ENCODE results near the gene ACSM6. TPM values are rescaled to one million over a fixed set of nuclear protein-coding genes. Genes with fewer than 3 reads are reported as not detected.

Gene ACSM6
- total RNA-seq, 2 experiments from 2014 or later, result not detected

- Mint-ChIP-seq H3K4me1 (ENCODE audit: low read depth) (no peaks in the 10 kb centered on the region), H3K27ac (no peak overlapping the region), H3K9me3 (no peaks in the 10 kb centered on the region), H3K36me3 (ENCODE audit: low read depth) (no peaks in the 10 kb centered on the region), H3K4me3 (no peak overlapping the region), H3K27me3 (peaks cover 15% of the 10 kb centered on the region)
- Histone ChIP-seq H3K4me1 (ENCODE audit: insufficient read depth, low read length) (no peaks in the 10 kb centered on the region), H3K4me3 (ENCODE audit: low read length) (no peak overlapping the region), H3K9me3 (ENCODE audit: control insufficient read depth in 1 of 2, insufficient read depth in 1 of 2, low read length in 2 of 2) (peaks cover 0 to 3% of the 10 kb centered on the region in 2 experiments), H3K27me3 (ENCODE audit: control insufficient read depth in 1 of 2, insufficient read depth in 2 of 2, low read length in 2 of 2) (no peaks in the 10 kb centered on the region), H3K27ac (ENCODE audit: low read depth in 1 of 2, low read length in 2 of 2) (no peak overlapping the region), H3K36me3 (ENCODE audit: insufficient read depth, low read length) (no peaks in the 10 kb centered on the region)
- ChIA-PET CTCF (no interaction called here), POLR2A (no interaction called here)
- DNase-seq, result no peak
- no peak for TF ChIP-seq CTCF (IDR thresholded peaks at IDR 0.05)
- intact Hi-C loops (cut with DNase I, micrococcal nuclease), result no loop called here
- ATAC-seq (ENCODE audit: poor library complexity), result no peak
Measured at GRCh38 chr10:95256268-95256667, 62.2 kb downstream of the ACSM6 start.

- no peaks in the 10 kb centered on the region for H3K36me3 ChIP-seq (ENCODE audit: insufficient read depth, low read length)
- no peak for TF ChIP-seq CTCF (IDR thresholded peaks at IDR 0.05)
- H3K27ac ChIP-seq (ENCODE audit: low read depth in 1 of 2, low read length in 2 of 2), result no peak overlapping the region
- ATAC-seq (ENCODE audit: poor library complexity) (no peak), DNase-seq (no peak)
- no peak overlapping the region for H3K4me3 ChIP-seq (ENCODE audit: low read length)
- POLR2A ChIA-PET, result no interaction called here
- peaks cover 0 to 3% of the 10 kb centered on the region in 2 experiments for H3K9me3 ChIP-seq (ENCODE audit: control insufficient read depth in 1 of 2, insufficient read depth in 1 of 2, low read length in 2 of 2)
- Mint-ChIP-seq H3K36me3 (ENCODE audit: low read depth) (no peaks in the 10 kb centered on the region), H3K27me3 (peaks cover 4% of the 10 kb centered on the region), H3K9me3 (no peaks in the 10 kb centered on the region), H3K4me3 (no peak overlapping the region), H3K27ac (no peak overlapping the region), H3K4me1 (ENCODE audit: low read depth) (no peaks in the 10 kb centered on the region)
- CTCF ChIA-PET, result no interaction called here
- intact Hi-C loops (cut with DNase I, micrococcal nuclease), result no loop called here
- no peaks in the 10 kb centered on the region for H3K4me1 ChIP-seq (ENCODE audit: insufficient read depth, low read length)
- H3K27me3 ChIP-seq (ENCODE audit: control insufficient read depth in 1 of 2, insufficient read depth in 2 of 2, low read length in 2 of 2), result no peaks in the 10 kb centered on the region
Measured at GRCh38 chr10:95257849-95258248, 63.8 kb downstream of the ACSM6 start.

GRCh38 chr10:95260397-95260881 is 66.4 kb downstream of the ACSM6 start:
- Histone ChIP-seq H3K9me3 (ENCODE audit: control insufficient read depth in 1 of 2, insufficient read depth in 1 of 2, low read length in 2 of 2) (peaks cover 0 to 3% of the 10 kb centered on the region in 2 experiments), H3K4me1 (ENCODE audit: insufficient read depth, low read length) (no peaks in the 10 kb centered on the region), H3K4me3 (ENCODE audit: low read length) (no peak overlapping the region), H3K36me3 (ENCODE audit: insufficient read depth, low read length) (no peaks in the 10 kb centered on the region), H3K27ac (ENCODE audit: low read depth in 1 of 2, low read length in 2 of 2) (no peak overlapping the region), H3K27me3 (ENCODE audit: control insufficient read depth in 1 of 2, insufficient read depth in 2 of 2, low read length in 2 of 2) (no peaks in the 10 kb centered on the region)
- ChIA-PET CTCF (no interaction called here), POLR2A (no interaction called here)
- Mint-ChIP-seq H3K27ac (no peak overlapping the region), H3K27me3 (no peaks in the 10 kb centered on the region), H3K9me3 (no peaks in the 10 kb centered on the region), H3K36me3 (ENCODE audit: low read depth) (no peaks in the 10 kb centered on the region), H3K4me3 (no peak overlapping the region), H3K4me1 (ENCODE audit: low read depth) (no peaks in the 10 kb centered on the region)
- DNase-seq, result no peak
- intact Hi-C loops (cut with DNase I, micrococcal nuclease), result no loop called here
- TF ChIP-seq CTCF (IDR thresholded peaks at IDR 0.05), result no peak
- no peak for ATAC-seq (ENCODE audit: poor library complexity)
